ENCODE measurements around the gene KCNE4. TPM values are rescaled to one million over a fixed set of nuclear protein-coding genes. Genes with fewer than 3 reads are reported as not detected.

The KCNE4 gene
- total and polyA plus RNA-seq, 2 donors (not counting 1 experiment from before 2014, with no cell fraction given) = not detected

DNA sequence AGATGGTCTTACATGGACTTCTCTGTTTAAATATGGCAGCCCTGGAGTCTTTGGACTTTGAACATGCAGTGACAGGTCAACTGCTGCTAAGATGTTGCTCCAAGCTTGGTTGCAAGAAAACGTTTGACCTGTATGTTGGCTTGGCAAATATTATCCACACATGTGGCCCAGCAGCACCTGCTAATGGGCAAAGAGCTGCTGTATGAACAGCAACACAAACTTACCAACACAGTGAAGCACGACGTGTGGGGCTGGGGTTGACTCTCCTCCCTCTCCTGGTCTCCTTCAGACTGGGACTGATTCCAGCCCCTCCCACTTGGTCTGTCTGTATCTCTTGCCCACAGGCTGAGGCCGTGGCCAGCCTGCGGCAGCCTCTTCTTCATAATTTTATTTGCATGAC lies 3.8 kb downstream of the KCNE4 start:
- Mint-ChIP-seq H3K27ac (no peak overlapping the region), H3K4me3 (no peak overlapping the region), H3K9me3 (ENCODE audit: insufficient read depth) (peaks cover 2% of the 10 kb centered on the region), H3K27me3 (peaks cover 12% of the 10 kb centered on the region), H3K4me1 (no peaks in the 10 kb centered on the region)
- no peak overlapping the region for H2AFZ ChIP-seq (ENCODE audit: insufficient read depth, low read depth, low read length, poor library complexity, severe bottlenecking)
- peaks cover 0 to 8% (median 0%) of the 10 kb centered on the region in 3 donors for H3K9me3 ChIP-seq (ENCODE audit: control extremely low read depth in 1 of 3, control insufficient read depth in 2 of 3, insufficient read depth in 1 of 3, low read length in 2 of 3)
- H3K27ac ChIP-seq (ENCODE audit: low read length in 2 of 2) = no peak overlapping the region
- intact Hi-C loops (cut with micrococcal nuclease) = no loop called here
- DNase-seq (no peak), ATAC-seq (ENCODE audit: low read depth) (no peak)
- no peaks in the 10 kb centered on the region for H3K79me2 ChIP-seq (ENCODE audit: control insufficient read depth, insufficient read depth, low read length)
- TF ChIP-seq EZH2 (IDR thresholded peaks at IDR 0.05; ENCODE audit: borderline replicate concordance, insufficient read depth, low read depth, low read length, poor library complexity, severe bottlenecking) = no peak
- TF ChIP-seq, protein P1, sequence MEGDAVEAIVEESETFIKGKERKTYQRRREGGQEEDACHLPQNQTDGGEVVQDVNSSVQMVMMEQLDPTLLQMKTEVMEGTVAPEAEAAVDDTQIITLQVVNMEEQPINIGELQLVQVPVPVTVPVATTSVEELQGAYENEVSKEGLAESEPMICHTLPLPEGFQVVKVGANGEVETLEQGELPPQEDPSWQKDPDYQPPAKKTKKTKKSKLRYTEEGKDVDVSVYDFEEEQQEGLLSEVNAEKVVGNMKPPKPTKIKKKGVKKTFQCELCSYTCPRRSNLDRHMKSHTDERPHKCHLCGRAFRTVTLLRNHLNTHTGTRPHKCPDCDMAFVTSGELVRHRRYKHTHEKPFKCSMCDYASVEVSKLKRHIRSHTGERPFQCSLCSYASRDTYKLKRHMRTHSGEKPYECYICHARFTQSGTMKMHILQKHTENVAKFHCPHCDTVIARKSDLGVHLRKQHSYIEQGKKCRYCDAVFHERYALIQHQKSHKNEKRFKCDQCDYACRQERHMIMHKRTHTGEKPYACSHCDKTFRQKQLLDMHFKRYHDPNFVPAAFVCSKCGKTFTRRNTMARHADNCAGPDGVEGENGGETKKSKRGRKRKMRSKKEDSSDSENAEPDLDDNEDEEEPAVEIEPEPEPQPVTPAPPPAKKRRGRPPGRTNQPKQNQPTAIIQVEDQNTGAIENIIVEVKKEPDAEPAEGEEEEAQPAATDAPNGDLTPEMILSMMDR (IDR thresholded peaks at IDR 0.05) = no peak
- H3K4me3 ChIP-seq (ENCODE audit: control extremely low read depth in 1 of 5, extremely low read depth in 1 of 5, insufficient read depth in 1 of 5, low read depth in 2 of 5, low read length in 4 of 5) = no peak overlapping the region
- peaks cover 0 to 2% (median 0%) of the 10 kb centered on the region in 4 experiments for H3K27me3 ChIP-seq (replicated peaks in 1 of 4; ENCODE audit: control extremely low read depth in 1 of 4, control insufficient read depth in 3 of 4, insufficient read depth in 4 of 4, low read length in 3 of 4)
- WGBS (ENCODE audit: insufficient coverage) = 78% methylated on average over 4 of the region's 5 CpGs
- no peak overlapping the region for H3K4me2 ChIP-seq (replicated peaks; ENCODE audit: low read depth, low read length, poor library complexity, severe bottlenecking)
- H3K36me3 ChIP-seq (replicated peaks in 1 of 2; ENCODE audit: control extremely low read depth in 1 of 2, control insufficient read depth in 1 of 2, extremely low read depth in 1 of 2, insufficient read depth in 2 of 2, low read length in 1 of 2) = no peaks in the 10 kb centered on the region
- no peaks in the 10 kb centered on the region for H3K4me1 ChIP-seq (ENCODE audit: control insufficient read depth in 2 of 2, insufficient read depth in 2 of 2, low read length in 2 of 2)
- no peak overlapping the region for H3K9ac ChIP-seq (ENCODE audit: low read length)
- CTCF ChIA-PET = no interaction called here
- POLR2A ChIA-PET = no interaction called here
- no peaks in the 10 kb centered on the region for H4K20me1 ChIP-seq (ENCODE audit: control insufficient read depth, insufficient read depth, low read length, poor library complexity, severe bottlenecking)

DNA sequence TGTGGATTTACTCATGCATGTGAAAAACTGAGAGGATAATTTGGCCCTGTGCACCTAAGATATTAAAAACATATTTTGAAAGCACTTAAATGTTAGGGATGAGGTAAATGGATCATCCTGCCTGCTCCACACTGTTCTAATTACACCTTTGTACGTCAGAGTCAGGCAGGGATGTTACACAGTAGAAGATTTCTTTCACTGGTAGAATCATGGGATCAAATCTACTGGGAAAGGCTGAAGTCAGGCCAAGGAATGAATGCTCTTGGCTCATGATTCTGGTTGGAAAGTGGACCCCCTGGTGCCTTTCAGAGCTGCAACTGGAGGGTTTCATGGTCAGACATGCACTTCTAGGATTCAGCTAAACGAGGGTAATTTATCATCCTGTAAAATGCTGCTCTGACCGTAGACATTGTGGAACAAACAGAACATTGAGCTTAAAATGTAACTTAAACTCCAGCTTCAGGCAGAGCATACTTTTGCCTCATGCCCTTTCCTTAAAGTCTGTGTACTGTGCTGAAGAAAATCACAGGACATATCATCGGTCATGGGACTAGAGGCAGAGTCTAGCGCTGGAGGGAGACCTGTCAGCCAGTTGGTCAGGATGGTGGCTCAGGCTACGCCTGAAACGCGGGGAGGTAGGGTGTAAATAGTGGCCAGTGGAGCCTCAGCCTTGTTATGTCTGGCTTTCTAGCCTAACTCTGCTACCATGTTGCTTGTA lies 4.9 kb downstream of the KCNE4 start:
- WGBS (ENCODE audit: insufficient coverage) = 85% methylated on average over 7 of the region's 8 CpGs
- no peaks in the 10 kb centered on the region for H3K4me1 ChIP-seq (ENCODE audit: control insufficient read depth in 2 of 2, insufficient read depth in 2 of 2, low read length in 2 of 2)
- H3K4me3 ChIP-seq (ENCODE audit: control extremely low read depth in 1 of 5, extremely low read depth in 1 of 5, insufficient read depth in 1 of 5, low read depth in 2 of 5, low read length in 4 of 5) = no peak overlapping the region
- no peak overlapping the region for H3K4me2 ChIP-seq (replicated peaks; ENCODE audit: low read depth, low read length, poor library complexity, severe bottlenecking)
- no peak overlapping the region for H3K9ac ChIP-seq (ENCODE audit: low read length)
- peaks cover 0 to 8% (median 0%) of the 10 kb centered on the region in 3 donors for H3K9me3 ChIP-seq (ENCODE audit: control extremely low read depth in 1 of 3, control insufficient read depth in 2 of 3, insufficient read depth in 1 of 3, low read length in 2 of 3)
- no peaks in the 10 kb centered on the region for H3K36me3 ChIP-seq (replicated peaks in 1 of 2; ENCODE audit: control extremely low read depth in 1 of 2, control insufficient read depth in 1 of 2, extremely low read depth in 1 of 2, insufficient read depth in 2 of 2, low read length in 1 of 2)
- H4K20me1 ChIP-seq (ENCODE audit: control insufficient read depth, insufficient read depth, low read length, poor library complexity, severe bottlenecking) = no peaks in the 10 kb centered on the region
- Mint-ChIP-seq H3K27ac (no peak overlapping the region), H3K4me1 (no peaks in the 10 kb centered on the region), H3K9me3 (ENCODE audit: insufficient read depth) (peaks cover 2% of the 10 kb centered on the region), H3K4me3 (no peak overlapping the region), H3K27me3 (peaks cover 15% of the 10 kb centered on the region)
- peaks cover 0 to 2% (median 0%) of the 10 kb centered on the region in 4 experiments for H3K27me3 ChIP-seq (replicated peaks in 1 of 4; ENCODE audit: control extremely low read depth in 1 of 4, control insufficient read depth in 3 of 4, insufficient read depth in 4 of 4, low read length in 3 of 4)
- POLR2A ChIA-PET = no interaction called here
- intact Hi-C loops (cut with micrococcal nuclease) = no loop called here
- DNase-seq (no peak), ATAC-seq (ENCODE audit: low read depth) (no peak)
- H3K27ac ChIP-seq (ENCODE audit: low read length in 2 of 2) = no peak overlapping the region
- H3K79me2 ChIP-seq (ENCODE audit: control insufficient read depth, insufficient read depth, low read length) = no peaks in the 10 kb centered on the region
- CTCF ChIA-PET = no interaction called here
- TF ChIP-seq, protein P1 (IDR thresholded peaks at IDR 0.05) = no peak
- no peak for TF ChIP-seq EZH2 (IDR thresholded peaks at IDR 0.05; ENCODE audit: borderline replicate concordance, insufficient read depth, low read depth, low read length, poor library complexity, severe bottlenecking)
- no peak overlapping the region for H2AFZ ChIP-seq (ENCODE audit: insufficient read depth, low read depth, low read length, poor library complexity, severe bottlenecking)
